Fibroblast of peridontal ligament (primary cell): ENCODE data around the gene GATA5.

ENCODE experiments used
- DNase-seq: peaks from one replicate; pipeline ENCODE4 v3.0.0-alpha.2; 2010; ENCODE audit errors: extremely low read depth

The GATA5 gene

DNA sequence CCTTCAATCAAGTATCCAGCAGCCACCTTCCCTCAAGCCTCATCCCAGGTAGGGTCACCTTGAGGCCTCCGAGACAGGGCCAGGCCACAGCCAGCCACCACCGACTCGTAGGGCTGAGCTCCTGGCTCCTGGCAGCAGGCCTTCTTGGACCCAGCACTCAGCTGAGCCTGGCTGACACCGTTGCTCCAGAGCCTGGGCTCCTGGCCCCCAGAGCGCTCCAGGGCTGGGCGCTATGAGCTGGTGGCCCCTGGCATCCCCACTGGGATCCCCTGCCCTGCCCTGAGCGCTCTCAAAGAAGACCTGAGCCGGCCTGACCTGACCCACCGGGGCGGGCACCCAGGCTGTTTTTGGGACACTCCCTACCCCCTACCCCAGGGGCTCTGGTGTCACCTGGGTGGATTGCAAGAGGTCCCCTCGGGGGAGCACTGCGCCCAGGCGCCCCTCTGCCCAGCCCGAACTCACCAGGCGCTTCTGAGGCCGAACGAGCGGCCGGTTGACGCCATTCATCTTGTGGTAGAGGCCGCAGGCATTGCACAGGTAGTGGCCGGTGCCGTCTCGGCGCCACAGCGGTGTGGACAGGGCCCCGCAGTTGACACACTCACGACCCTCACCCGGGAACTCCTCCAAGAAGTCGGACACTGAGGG is 2.7 kb downstream of the GATA5 start:
- no peak for DNase-seq

DNA sequence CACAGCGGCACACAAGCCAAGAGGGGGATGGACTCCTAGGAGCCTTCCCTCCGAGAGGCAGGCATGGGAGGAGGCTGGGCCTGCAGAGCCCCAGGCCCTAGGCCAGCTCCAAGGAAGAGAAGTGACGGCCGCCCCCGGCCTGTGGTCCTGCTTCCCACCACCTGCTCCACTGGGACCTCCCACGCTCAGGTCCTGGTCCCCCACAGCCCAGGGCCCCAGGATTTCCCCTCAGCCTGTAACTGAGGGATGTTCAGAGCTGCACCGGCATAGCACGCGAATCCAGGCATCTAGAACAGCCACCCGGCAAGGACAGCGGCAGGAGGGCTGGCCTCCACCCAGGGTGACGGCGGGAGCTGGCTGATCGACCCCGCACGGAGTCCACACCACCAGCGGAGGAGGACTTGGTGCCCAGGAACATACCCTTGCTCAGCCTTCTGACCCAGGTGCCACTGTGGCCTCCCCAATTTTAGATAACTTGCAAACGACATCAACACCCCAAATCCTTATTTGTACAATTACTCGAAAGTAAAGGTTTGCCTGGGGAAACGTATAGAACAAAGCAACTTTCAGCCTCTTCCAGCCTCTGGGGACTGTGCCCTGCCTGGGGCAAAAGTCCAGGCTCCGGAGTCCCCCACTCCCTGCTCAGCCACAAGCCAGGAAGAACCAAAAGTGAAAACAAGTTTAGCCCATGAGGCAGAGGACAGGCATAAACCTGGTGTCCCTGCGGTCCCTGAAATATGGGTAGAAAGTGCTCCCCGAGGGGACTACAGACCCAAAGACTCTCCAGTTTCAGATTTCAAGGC is 3.5 kb downstream of the GATA5 start:
- no peak for DNase-seq

DNA sequence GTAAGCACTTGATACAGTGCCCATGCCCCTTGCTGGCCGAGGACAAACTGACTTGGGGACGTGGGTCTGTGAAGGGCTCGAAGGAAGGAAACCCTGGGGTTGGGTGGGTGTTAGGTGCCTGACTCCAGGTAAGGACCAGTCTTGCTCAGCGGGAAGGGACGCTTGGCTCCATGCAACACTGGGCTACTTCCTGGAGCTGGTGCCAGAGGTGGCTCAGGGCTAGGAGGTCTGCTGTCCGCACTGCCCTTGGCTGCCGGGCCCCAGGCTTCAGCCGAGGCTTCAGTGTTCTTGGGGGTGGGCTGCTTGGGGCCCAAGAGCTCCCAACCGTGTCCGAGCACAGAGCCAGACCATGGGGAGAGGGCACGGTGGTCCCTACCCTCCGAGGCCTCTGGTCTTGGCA is 5.3 kb downstream of the GATA5 start:
- DNase-seq, result no peak

DNA sequence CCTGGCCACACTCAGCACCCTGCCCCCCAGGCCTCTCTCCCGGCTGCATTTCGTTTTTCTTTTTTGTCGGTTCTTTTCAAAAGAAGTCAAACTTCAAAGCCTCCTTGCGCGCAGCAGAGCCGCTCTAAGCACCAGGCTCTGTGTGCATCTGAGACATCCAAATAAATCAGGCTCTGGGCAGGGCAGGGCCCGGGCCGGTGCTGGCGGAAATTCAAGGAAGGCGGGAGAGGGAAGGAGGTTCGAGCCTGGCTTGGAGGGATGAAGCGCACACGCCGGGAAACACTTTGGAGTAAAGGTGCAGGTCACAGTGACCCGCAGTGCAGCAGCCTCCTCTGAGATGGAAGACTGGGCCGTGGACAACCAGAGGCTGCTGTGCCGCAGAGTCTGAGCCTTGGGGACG is 5.8 kb downstream of the GATA5 start:
- no peak for DNase-seq

DNA sequence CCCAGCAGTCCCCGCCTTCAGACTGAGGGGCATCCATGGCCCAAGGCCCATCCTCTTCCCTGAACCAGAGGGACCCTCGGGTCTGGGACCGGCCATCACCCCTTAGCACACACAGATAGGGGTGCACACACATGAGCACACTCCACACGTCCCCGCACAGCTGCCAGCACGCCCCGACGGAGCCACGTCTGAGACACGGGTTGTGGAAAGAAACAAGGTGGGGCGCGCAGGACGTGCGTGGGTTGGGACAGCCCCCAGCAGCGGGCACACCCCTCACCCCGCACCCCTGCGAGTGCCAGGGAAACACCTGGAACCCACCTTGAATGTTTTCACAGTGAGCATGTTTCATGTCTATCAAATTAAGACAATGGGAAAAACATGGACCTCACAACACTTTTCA is 6.4 kb downstream of the GATA5 start:
- DNase-seq, result no peak

DNA sequence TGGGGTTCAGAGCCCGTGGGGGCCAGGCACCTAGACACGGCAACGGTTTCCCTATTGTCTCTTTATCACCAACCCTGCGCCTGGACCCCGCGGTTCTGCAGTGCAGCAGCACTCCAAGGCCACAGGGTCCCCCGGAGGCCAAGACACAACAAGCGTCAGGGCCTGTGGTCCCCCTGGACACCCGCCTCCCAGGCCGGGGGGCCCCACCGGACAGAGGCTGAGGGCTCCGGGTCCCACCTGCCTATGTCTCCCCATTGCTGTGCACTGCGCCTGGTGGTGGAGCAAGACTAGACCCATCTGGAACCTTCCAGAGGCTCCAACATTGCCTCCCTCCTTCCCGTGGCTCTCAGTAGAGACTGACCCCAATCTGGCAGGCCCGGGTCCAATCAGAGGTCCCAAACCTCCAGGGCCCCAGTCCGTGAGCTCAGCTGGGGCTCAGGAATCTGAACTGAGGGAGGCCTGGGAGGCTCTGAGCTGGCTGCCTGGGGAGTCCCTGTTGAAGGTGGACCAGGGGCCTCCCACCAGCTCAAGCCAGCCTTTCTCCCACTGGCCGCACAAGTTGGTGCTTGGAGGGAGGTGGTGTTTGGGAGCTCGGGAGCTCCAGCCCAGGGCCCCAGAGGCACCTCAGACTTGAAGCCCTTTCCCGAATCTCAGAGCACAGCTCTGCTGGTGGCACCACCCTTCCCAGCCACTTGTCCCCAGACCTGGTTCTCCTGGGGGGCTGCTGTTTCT is 8.8 kb downstream of the GATA5 start:
- DNase-seq, result no peak

DNA sequence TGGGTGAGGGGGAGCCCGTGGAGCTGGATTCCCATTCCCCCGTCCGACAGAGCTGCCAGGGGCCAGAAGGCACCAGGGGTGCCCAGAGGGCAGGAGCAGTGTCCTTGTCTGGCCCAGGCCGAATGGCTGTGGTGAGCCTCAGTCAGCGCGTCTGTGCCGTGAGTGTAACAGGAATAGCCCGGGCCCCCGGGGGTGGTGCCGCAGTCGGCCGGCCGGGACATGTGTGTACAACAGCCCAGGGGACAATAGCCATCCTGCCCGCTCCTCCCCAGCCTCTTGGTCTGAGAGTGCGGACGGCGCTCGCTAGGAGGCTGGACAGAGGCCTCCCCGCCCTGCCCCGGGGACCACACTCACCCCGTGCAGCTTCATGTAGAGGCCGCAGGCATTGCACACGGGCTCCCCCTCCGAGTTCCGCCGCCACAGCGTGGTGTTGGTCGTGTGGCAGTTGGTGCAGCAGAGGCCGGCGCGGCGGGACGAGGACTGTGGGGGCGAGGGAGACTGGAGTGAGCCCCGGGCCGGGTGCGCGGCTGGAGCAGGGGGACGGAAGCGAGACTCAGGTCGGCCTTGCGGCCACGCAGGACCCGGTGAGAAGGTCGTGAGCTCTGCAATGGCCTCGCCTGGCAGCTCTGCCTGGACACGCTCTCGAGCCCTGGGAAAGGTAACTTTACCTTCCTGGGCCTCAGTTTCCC is 9.6 kb downstream of the GATA5 start:
- DNase-seq, result no peak

DNA sequence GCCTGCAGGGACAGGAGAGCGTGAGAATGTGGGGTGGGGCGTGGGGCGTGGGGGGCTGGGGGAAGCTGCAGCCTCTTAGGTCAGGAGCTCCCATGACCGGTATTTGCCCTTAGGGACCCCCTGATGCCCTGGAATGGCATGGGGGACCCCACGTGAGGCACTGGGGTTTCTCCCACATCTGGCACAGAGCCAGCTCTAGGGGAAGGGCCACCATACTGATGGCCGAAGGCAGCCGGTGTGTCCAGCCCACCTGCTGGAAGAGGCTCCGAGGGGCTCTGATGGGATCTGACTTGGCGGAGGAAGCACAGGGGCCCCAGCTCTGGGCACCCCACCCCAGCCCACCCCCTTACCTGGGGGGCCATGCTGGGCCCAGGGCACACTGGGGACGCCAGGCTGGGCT is 10.8 kb downstream of the GATA5 start:
- no peak for DNase-seq

DNA sequence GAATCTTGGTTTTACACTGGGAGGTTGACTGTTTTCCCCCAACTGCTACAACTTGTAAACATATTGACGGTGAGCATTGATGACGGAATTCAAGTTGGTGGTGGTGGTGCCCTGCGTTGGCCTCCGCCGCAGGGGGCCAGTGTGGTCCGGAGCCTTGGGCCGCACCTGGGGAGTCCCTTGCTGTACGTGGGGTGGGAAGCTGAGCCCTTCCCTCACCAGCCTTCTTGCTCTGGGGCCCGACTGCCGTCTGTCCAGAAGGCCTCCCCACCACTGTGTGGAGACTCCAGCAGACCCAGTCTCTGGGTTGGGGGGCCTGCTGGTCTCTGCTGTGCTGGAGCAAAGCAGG is 11.4 kb downstream of the GATA5 start:
- no peak for DNase-seq

DNA sequence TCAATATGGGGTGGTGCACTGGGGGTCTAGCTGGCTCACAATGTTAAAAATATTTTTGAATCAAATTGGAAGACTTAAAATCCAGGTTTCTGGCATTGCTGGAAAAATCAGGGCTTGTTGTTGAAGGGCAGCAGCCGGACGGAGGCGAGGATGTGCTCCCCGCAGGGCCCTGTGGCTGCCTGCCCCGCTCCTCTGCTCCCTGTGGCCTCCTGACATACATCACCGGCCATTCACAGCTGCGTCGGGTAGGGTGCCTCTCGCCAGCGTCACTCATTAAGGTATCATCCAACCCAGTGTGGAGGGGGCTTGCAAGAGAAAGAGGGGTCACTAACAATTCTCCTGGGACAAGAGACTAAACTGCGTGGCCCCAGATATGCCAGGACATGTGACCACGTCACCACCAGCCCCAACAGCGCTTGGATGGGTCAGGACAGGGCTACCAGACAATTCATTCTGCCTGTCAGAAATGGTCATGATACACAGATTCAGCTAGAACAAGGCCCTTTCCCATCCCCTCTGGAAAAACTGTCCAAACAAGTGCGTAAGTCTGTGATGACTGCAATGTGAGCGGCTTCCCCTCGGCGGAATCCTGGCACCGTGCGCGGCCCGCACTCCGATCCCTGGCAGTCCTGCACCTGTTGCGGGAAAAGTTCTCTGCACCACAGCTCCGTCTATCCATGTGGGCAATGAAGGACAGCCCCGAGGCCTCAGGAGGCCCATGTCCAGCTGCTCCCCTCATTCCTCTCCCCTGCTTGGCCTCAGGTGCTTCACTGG is 12.0 kb downstream of the GATA5 start:
- no peak for DNase-seq

DNA sequence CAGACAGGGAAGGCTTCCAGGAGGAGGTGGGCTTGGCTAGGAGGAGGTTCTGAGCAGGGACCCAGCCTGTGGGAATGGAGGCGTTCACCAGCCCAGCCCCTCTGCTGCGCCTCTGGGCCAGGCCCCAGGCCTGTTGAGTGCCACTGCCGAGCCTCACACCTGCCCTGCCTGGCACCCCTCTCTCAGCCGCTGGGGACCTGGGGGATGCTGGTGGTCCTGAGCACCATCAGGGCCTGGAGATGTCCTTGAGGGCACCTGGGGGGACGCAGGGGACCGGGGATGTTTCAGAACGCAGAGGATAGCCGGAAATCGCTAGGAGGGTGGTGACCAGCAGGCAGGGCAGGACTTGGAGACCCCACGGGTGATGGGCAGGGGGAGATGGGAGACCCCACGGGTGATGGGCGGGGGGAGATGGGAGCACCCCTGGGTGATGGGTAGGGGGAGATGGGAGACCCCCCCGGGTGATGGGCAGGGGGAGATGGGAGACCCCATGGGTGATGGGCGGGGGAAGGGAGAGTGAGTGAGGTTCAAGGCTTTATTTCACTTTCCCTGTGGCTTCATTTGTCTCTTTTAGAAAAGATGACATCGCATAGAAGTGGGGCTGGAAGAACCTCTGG is 12.7 kb downstream of the GATA5 start:
- no peak for DNase-seq

DNA sequence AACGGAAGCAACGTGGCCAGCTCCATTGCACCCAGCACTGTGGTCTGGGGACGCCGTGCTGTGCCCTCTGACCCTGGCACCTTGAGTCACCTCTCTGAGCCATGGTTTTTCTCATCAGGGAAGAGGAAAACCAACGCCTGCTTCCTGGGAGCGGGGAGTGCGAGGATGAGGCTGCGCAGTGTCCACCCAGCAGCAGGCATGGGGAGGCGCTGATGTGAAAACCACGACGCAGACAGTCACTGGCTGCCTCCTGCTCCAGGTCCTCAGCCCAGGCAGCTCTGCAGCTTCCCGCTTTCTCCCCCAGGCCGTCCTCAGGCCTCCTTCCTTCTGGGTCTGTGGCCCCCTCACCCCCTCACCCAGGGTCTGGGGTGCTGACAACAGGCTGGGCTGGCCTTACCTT is 14.0 kb downstream of the GATA5 start:
- no peak for DNase-seq

DNA sequence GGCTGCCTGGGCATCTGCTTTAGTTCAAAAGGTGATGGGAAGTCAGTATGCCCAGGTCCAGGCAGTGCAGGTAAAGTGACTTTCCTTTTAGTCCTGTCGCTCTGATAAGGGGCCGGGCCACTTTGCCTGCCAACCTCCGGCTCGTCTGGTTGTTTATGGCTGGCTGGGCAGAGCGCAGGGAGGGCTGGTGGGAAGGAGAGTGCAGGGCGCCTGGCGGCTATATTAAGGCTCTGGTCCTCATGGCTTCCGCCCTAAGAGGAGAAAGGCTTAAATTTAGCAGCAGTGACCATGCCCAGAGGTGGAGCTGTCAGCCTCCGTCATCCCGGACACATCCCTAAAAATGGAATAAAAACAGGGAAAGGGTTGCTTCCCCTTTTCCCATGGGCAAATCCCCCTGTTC is 14.6 kb downstream of the GATA5 start:
- DNase-seq, result no peak

DNA sequence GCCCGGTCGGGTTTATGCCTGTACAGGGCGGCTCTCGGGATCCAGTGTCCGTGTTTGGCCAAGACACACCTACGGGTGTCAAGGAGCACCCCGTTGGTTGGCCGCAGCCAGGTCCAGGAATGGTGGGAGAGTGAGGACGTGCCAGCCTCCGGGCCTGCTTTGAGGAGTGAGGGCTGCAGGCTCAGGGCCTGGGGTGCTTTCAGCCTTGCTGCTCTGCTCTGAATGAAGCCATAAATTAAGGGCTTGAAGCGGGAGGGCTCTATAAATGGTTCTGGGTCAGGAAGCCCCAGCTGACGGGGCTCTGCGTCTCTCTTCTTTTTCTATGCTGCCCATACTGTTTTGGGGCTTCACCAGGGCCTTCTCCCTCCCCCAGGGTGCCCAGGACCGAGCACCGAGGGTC is 15.1 kb downstream of the GATA5 start:
- DNase-seq, result no peak

DNA sequence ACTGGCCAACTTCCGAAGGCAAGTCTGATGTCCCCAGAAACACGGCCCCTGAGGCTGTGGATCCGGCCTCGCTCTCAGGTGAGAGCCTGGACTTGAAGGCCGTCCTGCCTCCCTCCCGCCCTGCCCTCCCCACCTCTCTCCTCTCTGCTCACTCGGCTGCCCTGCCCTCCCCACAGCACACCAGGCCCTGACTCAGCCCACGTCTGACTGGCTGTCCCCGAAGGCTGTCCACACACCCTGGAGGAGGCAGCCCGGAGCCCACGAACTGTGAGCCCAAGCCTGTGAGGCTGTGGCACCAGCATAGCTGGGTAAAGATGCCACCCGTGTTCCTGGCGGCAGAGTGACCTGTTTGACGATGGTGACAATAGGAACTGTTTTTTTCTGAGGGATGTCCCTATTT is 16.3 kb downstream of the GATA5 start:
- DNase-seq, result no peak

DNA sequence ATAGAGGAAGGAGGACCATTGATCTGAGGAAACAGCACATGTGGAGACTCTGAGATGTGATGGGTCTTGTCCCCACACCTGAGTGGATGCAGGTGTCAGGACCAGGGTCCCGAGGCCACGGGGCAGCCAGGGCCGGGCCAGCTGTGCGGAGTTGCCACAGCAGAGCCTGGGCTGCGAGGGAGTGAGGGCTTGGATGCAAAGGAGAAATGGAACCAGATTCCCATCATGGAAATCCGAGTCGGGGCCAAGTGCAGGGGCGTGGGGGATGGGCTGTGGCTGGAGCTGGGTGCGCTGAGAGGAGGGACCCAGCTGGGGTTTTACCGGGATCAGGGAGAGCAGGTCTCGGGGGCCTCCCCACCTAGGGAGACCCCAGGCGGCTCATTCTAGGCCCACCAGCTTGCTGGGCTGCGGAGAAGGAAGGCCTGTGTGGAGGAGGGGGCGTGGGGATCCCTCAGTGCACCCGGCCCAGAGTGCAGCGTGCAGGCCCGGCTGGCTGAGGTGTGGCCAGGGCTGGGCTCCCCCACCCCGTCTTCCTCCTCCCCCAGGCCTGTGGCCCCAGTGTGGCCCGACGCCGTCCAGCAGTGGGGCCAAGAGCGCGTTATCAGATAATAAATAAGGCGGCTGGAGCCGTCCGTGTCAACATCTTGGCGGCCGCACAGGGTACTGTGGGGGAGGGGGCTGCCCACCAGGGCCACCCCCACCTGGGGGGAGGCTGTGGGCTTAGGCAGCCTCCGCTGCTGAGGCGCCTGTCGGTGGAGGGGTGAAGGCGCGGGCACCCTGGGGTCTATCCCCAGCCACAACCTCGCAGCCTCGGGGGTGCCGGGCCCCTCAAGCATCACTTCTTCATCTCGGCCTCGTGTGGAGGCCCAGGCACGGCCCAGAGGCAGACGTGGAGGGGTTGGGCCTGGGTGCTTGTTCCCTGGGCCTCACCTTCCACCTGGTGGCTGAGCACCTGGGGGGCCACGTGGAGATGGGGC is 17.2 kb downstream of the GATA5 start:
- DNase-seq, result no peak

DNA sequence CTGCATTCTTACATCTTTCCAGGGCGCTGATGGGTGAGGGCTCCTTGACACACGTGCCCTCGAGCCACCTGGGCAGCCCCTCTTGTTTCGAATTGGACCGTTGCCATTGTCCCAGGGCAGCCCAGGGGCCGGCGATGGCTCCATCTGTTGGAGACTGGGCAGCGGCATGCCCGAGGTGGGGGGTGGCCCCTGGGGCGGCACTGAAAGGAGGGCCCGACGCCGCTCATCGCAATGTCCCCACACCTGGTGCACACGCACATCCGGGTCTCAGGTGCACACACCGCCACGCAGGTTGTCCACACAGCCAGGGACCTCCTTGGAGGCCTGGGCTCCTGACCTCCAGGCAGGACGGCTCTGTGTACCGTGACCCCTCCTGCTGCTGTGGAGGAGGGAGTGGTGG is 18.0 kb downstream of the GATA5 start:
- DNase-seq, result no peak

DNA sequence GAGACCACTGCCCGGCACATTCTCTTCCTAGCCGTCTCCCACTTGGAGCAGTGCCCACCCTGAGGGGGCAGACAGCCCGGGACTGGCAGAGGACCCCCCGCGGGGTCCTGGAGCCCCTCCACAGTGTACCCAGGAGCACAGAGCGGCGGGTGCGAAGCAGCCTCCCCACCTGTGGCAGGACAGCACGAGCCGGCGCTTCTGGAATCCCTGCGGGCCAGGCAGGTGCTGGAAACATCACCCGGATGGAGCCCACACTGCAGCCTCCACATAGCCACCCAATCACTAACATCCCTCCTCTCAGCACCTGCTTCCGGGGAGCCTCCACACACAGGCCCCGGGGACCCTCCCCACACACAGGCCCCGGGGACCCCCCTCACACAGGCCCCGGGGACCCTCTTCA is 18.7 kb downstream of the GATA5 start:
- no peak for DNase-seq

DNA sequence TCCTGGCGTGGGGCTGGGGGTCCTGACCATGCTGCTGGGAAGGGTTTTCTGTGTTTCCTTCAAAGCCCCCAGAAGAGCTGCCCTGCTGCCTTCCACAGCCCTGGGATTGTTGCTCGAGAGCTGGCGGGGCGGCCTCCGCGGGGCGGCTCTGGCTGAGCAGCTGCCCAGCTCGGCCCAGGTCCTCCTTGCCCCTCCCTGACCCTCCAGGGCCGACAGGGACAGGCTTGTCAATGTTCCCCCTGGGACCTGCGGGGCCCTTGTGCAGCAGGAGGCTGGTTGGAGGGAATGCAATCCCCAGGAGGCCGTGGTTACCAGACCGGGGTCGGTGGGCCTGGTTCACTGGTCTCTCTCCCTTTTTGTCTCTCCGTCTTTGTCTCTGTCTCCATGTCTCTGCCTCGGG is 19.9 kb downstream of the GATA5 start:
- DNase-seq, result no peak
